GM18519 (cell line): ENCODE measurements around the gene FAM89B.

Experiments
- ATAC-seq: cut with Tn5 transposase; IDR thresholded peaks from one replicate; pipeline ENCODE4 v1.9.1; 2021; ENCODE audit warnings: mild to moderate bottlenecking, moderate library complexity; ENCODE audit not compliant: unreplicated experiment, low FRiP score

The FAM89B gene

GRCh38 chr11:65573391-65574079 is 1.2 kb downstream of the FAM89B start:
- ATAC-seq = no peak

DNA sequence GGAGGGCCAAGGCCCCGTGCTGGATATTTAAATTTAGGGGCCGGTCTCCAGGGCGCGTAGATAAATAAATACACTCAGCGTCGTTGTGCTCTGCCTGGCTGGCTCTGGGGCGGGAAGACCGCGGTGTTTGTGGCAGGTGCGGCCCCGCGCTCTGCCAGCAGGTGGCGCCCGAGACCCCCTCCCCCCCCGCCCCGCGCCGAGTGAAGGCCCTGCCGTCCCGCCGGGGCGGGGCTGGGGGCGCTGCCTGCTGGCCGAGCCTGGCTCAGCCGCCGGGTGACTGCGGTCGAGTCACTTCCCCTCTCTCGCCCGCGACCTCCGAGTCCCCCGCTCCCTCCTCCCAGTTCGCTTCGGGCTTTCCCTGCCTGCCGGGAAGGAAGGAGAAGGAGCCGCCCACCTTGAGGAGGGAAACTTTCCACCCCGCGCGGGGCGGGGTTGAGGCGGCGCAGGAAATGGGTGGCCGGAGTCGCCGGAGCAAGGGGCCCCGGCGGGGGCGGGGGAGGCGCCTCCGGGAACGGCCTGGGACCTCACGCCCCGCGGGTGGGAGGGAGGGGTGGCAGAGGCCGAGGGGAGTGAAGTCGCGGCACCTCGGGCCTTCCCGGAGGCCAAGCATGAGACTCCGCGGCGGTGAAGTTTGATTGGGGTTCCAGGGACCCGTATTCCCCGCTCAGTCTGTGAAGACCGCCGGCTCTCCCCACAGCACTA is 1.9 kb downstream of the FAM89B start:
- no peak for ATAC-seq

DNA sequence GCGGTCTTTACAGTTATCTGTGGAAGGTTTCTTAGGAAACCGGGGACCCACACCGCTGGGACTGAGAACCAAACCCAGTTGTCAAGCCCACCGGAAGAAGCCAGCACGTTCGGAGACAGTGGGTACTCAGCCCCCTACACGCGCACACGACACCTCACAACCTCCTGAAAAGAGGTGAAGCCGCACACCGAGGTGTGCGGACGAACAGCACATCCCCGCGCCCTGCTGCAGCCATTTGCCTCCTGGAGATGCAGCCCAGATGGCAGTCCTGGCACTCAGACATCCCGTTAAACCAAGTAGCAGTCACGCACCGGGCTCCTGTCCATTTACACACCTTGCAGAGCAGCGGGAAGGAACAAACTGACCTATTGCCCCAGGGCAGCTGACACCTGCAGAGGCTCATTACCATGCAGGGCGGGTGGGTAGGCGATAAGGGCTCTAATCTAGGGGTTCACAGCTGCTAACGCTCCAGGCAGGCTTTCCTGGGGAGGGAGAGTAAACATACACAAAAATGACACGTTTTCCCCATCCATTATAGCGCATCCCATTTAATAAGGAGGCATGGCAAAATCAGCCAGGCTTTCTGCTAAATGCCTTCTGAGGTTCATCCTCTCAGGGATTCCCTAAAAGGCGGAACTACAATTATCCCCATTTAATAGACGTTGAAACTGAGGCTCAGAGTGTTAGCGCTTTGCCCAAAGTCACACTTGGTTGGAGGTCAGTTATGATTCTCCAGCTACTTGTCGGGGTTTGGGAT is 2.7 kb downstream of the FAM89B start:
- no peak for ATAC-seq

DNA sequence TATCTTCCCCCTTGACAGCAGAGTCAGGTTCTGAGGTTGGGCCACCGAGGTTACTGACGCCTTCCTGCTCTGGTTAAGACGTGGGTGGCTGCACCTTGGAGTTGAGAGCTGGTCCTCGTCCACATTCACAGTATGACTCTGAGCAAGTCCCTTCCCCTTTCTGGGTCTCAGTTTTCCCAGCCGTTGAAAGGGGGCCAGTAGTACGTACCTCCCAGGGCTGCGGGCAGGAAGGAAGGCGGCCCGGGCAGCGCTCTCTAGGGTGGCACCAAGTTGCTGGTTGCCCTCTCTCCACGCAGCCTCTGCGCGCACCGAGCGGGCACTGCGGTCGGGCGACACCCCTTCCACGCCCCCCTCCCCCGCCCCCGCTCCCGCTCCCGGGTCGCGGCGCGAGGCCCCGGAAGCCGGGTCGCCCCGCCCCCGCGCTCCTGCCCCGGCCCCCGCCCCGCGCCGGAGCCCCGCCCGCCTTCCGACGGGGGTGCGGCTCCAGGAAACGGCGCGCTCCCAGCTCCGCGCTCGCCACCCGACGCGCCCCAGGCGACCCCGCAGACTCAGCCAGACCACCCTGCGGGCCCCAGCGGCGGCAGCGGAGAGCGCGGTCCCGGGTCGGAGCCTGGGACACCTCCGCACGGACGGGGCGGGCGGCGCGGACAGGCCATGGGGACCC is 3.4 kb downstream of the FAM89B start, which contains the start of gene EHBP1L1:
Gene EHBP1L1, plus strand, starts transcription at position 486 of the 664 bp plus-strand sequence. CDS start 250 bp downstream, outside the sequence.
- no peak for ATAC-seq

DNA sequence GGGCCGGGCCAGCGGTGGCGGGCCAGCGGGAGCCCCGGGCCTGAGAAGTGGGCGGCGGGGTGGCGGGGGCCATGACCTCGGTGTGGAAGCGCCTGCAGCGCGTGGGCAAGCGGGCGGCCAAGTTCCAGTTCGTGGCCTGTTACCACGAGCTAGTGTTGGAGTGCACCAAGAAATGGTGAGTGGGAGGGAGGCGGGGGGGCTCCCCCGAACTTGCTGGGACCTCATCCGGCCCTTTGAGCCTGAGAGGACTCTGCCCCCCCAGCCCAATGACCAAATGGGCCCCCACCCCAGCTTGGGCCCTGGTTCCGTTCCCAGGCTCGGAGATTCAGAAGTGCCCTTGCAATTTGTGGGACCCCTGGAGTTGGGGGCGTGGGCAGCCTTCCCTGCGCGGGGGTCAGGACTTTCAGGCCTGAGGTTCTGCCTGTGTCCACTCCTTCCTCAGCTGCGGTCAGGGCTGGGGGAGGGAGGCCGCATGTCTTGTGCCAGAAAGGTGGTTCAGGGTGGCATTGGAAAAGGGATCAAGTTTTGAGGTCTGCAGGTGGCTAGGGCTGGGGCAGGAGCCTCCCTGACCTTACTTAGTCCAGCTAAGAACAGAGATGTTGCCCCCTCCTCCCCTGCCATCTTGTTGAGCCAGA is 4.0 kb downstream of the FAM89B start:
- ATAC-seq = no peak

DNA sequence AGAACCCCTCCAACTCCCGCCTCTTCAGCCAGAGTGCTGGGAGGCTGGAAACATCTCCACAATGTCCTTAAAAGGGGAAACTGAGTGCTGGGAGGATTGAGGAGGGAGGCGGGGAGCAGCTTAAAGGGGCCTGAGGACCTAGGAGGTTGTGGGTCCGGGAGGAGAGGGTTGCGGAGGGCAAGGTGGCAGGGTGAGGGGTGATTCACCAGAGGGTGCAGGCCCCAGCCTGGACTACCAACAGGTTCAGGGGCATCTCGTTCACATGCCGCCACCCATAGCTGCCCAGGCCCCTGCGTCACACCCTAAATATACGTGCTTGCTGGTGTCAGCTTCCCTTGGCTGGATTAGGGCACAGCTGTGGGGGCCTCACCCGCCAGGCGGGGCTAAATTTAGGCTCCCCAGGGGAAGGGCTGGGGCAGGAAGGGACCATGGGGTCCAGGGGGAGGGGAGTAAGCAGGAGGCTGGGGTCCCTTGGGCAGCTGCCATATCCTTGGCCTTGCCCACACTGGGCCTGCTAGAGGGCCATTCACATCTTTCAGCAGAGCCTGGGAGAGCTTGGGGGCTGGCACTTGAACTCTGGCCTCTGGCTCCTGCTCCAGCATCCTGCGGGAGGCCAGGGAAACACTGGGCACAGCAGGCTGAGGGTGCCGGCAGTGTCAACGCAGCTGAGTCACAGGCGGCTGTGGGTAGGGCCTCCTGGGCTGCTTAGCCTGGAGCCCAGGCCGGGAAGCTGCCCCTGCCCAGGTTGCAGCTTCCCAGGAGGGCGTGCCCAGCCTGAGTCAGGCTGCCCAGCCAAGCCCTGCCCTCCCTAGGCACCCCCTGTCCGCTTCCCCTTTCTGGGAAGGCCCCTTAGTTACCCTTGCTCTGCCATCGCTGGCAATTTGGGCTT is 4.8 kb downstream of the FAM89B start:
- no peak for ATAC-seq

DNA sequence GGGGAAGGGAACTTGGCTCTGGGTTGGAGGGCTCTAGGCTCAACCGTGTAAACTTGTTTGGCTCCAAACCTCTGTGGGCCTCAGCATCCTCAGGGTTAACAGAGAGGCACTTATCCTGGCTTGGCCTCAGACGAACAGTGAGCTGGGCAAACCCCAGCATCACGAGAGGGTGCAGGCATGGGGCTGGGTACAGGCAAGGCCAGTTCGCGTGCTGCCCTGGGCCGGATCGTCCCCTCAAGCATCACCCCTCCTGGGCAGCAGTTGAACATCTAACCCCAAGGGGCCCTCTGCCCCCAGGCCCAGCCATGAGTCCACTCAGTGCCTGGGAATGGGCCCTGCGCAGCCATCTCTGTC is 5.4 kb downstream of the FAM89B start:
- ATAC-seq = no peak

- ATAC-seq = no peak
Observed at GRCh38 chr11:65578134-65578533, 5.8 kb downstream of the FAM89B start.

GRCh38 chr11:65578667-65579066 is 6.3 kb downstream of the FAM89B start:
- ATAC-seq = no peak

GRCh38 chr11:65579291-65579690 is 7.0 kb downstream of the FAM89B start:
- ATAC-seq = no peak

- ATAC-seq = no peak
Observed at GRCh38 chr11:65580031-65580692, 7.8 kb downstream of the FAM89B start.

DNA sequence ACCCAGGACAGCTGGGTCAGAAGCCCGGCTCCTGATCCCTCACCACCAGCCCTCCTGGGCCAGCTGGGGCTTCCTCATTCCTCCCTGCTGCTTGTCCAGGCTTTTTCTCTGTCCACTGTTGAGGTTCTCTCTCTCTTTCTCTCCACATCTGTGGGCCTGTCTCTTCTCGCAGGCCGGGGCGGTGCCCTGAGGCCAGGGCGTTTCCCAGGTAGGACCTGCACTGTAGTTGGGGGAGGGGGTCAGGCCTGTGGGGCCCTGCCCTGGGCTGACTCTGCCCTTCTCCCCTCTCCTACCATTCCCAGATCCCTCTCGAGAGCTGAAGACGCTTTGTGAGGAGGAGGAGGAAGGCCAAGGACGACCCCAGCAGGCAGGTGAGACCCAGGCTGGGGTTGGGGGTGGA is 8.4 kb downstream of the FAM89B start:
- no peak for ATAC-seq

- no peak for ATAC-seq
Observed at GRCh38 chr11:65581928-65582327, 9.6 kb downstream of the FAM89B start.

- no peak for ATAC-seq
Observed at GRCh38 chr11:65583589-65583988, 11.3 kb downstream of the FAM89B start.

DNA sequence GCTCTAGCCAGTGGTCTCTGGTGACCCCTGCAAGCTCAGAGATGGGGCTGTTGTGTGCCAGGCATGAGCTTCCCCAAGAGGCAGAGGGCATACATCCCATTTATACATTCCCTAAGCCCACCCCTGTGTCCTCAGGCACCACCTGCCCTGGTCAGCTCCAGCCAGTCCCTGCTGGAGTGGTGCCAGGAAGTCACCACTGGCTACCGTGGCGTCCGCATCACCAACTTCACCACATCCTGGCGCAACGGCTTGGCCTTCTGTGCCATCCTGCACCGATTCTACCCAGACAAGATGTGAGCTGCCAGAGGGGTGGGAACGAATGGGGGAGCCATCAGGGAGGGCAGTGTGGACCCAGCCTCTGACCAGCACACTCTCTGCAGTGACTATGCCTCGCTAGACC is 11.8 kb downstream of the FAM89B start:
- ATAC-seq = no peak

GRCh38 chr11:65584723-65585171 is 12.4 kb downstream of the FAM89B start:
- ATAC-seq = no peak

GRCh38 chr11:65585396-65586246 is 13.3 kb downstream of the FAM89B start:
- no peak for ATAC-seq

- no peak for ATAC-seq
Observed at GRCh38 chr11:65586247-65586630, 13.9 kb downstream of the FAM89B start.
